Astrocyte of the spinal cord (primary cell): Measurements from ENCODE around the gene LRP4.

Source experiments
- DNase-seq: peaks from one replicate; pipeline ENCODE4 v3.0.0; 2011; ENCODE audit warnings: low read depth, low spot score
- H3K4me3 ChIP-seq: 2 replicates; pipeline ENCODE4 v1.5.1; 2011; ENCODE audit warnings: low read depth, mild to moderate bottlenecking, low read length, moderate library complexity
- in situ Hi-C: cut with HindIII; loops from 2 replicates; pipeline ENCODE4 v1.10.0; 2017; ENCODE audit warnings: low sequenced_read_pairs
- TF ChIP-seq, protein P1 (sequence below): IDR thresholded peaks from 2 replicates; pipeline ENCODE4 v1.5.1; 2012; ENCODE audit warnings: low read depth, mild to moderate bottlenecking, low read length, inconsistent platforms

The LRP4 gene

DNA sequence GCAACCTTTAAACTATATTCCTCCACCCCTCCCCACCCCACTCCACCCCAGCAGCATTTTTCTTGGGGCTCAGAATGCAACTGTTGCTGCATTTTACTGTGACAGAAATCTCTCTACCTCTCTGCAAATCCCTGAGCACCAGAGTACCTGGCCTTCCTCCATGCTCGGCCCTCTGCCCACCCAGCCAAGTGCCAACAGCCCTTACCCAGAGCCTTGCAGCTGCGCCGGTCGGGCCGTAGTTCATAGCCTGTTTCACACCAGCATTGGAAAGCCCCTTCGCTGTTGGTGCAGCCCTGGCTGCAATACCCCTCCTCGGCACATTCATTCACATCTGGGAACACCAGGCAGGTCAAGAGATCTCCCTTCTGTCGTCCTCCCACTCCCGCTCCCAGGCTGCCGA lies 23.4 kb downstream of the LRP4 start:
- in situ Hi-C loops: no loop called here
- DNase-seq: no peak
- TF ChIP-seq, protein P1, sequence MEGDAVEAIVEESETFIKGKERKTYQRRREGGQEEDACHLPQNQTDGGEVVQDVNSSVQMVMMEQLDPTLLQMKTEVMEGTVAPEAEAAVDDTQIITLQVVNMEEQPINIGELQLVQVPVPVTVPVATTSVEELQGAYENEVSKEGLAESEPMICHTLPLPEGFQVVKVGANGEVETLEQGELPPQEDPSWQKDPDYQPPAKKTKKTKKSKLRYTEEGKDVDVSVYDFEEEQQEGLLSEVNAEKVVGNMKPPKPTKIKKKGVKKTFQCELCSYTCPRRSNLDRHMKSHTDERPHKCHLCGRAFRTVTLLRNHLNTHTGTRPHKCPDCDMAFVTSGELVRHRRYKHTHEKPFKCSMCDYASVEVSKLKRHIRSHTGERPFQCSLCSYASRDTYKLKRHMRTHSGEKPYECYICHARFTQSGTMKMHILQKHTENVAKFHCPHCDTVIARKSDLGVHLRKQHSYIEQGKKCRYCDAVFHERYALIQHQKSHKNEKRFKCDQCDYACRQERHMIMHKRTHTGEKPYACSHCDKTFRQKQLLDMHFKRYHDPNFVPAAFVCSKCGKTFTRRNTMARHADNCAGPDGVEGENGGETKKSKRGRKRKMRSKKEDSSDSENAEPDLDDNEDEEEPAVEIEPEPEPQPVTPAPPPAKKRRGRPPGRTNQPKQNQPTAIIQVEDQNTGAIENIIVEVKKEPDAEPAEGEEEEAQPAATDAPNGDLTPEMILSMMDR: no peak
- H3K4me3 ChIP-seq: no peak overlapping the region

DNA sequence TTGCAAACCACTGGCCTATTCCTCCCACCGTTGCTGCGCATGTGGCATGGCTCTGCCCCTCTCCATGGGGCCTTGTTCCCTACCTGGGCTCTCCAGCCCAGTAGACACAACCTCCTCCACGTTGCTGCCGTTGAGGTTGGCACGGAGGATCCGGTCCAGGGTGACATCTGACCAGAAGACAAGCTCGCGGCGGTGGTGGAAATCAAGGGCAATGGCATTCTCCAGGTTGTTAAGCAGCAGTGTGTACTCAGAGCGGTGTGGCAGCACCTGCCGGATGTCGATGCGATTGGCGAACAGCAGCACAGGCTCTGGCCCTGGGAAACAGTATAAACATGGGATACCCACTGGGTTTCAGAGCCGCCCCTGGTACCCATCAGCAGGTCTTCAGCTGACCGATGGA lies 23.8 kb downstream of the LRP4 start:
- no peak for DNase-seq
- in situ Hi-C loops: no loop called here
- TF ChIP-seq, protein P1: no peak
- no peak overlapping the region for H3K4me3 ChIP-seq

DNA sequence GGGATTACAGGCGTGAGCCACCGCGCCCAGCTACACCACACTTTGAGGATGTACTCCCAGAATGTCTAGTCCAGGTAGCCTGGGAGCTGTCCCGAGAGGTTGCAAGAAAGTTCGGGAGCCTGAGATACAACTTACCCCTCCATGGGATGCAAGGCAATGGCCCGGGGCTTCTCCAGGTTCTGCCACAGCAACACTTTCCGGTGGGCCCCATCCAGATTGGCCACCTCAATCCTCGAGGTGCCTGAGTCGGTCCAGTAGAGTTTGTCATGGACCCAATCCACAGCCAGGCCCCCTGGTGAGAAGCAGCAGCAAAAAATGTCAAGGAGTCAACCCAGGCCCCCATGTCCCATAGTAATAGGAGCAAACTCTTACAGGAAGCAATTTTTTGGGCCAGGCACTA lies 25.5 kb downstream of the LRP4 start:
- in situ Hi-C loops: no loop called here
- DNase-seq: no peak
- TF ChIP-seq, protein P1: no peak
- H3K4me3 ChIP-seq: no peak overlapping the region

DNA sequence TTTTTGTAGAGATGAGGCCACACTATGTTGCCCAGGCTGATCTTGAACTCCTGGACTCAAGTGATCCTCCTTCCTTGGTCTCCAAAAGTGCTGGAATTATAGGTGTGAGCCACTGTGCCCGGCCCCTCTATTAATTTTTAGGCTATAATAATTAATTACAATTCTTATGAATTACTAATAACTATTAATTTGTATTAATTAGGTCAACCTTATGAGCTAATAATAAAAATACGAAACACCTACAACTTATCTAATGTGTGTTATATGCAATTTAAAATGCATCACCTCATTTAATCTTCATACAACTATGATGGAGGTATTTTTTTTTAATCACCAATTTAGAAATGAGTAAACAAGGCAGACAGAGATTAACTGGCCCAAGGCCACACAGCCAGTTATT lies 26.2 kb downstream of the LRP4 start:
- H3K4me3 ChIP-seq: no peak overlapping the region
- in situ Hi-C loops: no loop called here
- DNase-seq: no peak

DNA sequence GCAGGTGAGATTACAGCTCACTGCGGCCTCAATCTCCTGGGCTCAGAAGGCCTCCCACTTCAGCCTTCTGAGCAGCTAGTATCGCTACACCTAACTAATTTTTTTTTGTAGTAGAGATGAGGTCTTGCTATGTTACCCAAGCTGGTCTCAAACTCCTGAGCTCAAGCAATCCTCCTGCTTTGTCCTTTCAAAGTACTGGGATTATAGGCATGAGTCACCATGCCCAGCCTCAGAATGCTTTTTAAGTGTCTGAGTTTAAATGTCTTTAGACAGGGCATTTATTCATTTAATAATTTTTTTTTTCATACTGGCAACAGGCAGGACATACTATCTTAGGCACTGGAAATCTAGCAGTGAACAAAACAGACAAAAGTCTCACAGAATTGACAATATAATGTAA lies 27.7 kb downstream of the LRP4 start:
- in situ Hi-C loops: no loop called here
- no peak overlapping the region for H3K4me3 ChIP-seq
- DNase-seq: peak; percentile 29

More for the DNA sequence above, 26.2 kb downstream of the LRP4 start:
- TF ChIP-seq, protein P1: no peak

DNA sequence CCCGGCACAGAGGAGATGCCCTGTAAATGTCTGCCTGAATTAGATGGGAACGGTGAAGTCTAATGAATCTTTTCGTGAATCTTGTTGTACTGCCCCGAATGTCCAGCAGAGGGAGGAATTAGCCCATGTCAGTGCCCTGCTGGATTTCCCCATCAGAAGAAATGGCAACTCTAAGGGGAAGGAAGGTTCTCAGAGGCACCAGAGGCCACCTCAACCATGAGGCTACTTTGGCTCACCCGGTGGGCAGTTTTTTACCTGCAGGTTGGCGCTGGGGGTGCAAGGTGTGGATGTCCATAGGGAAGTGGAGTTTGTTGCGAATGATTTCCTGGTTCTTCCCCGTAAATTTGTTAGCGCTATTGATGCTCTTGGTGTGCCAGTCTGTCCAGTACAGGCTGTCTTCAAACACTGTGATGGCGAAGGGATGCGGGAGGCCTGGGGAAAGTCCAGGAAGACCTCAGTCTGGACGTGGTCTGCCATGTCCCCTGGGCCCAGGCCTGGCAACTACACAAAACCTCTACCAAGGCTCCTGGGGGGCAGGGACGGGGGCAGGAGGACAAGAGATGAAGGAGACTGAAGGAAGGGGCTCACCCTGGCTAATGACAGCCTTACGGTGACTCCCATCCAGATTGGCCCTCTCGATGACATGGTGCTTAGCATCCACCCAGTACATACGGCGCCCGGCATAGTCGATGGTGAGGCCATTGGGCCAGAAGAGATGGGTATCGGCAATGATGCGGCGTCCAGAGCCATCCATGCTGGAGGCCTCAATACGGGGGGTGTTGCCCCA lies 28.5 kb downstream of the LRP4 start:
- peak; percentile 70 for DNase-seq
- TF ChIP-seq, protein P1: peak; percentile 82
- in situ Hi-C loops: no loop called here
- H3K4me3 ChIP-seq: no peak overlapping the region

More for the DNA sequence above, 27.7 kb downstream of the LRP4 start:
- TF ChIP-seq, protein P1: no peak
